ENCODE results near the gene OR2A25. TPM values are rescaled to one million over a fixed set of nuclear protein-coding genes. Genes with fewer than 3 reads are reported as not detected.

The OR2A25 gene, protein sequence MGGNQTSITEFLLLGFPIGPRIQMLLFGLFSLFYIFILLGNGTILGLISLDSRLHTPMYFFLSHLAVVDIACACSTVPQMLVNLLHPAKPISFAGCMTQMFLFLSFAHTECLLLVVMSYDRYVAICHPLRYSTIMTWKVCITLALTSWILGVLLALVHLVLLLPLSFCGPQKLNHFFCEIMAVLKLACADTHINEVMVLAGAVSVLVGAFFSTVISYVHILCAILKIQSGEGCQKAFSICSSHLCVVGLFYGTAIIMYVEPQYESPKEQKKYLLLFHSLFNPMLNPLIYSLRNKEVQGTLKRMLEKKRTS
- total RNA-seq (not detected in 2 replicates), polyA plus RNA-seq (not detected in 2 replicates), polyA minus RNA-seq (ENCODE audit: low replicate concordance) (not detected in 2 replicates)
- not detected in 2 replicates for polyA plus RNA-seq (2012)

- H3K4me2 ChIP-seq (ENCODE audit: extremely low read depth, insufficient read depth, low read length), result no peak within 1 kb of the TSS
- no peaks in the 10 kb centered on the region for H3K9me3 ChIP-seq (ENCODE audit: control insufficient read depth, insufficient read depth, low read depth, low read length)
- H3K79me2 ChIP-seq (ENCODE audit: control insufficient read depth, insufficient read depth, low read length), result no peaks in the 10 kb centered on the region
- H3K27ac ChIP-seq (ENCODE audit: insufficient read depth, low read length), result no peak within 1 kb of the TSS
- no peaks in the 10 kb centered on the region for H3K27me3 ChIP-seq (ENCODE audit: control insufficient read depth, insufficient read depth, low read length)
- no peaks in the 10 kb centered on the region for H4K20me1 ChIP-seq (ENCODE audit: control insufficient read depth, extremely low read depth, insufficient read depth, low read length)
- no peak for DNase-seq (ENCODE audit: low read depth in 2 of 2)
- H3K36me3 ChIP-seq (ENCODE audit: control insufficient read depth, insufficient read depth, low read length), result no peaks in the 10 kb centered on the region
- H3K4me1 ChIP-seq (ENCODE audit: control insufficient read depth, extremely low read depth, insufficient read depth, low read length), result no peaks in the 10 kb centered on the region
- H2AFZ ChIP-seq (ENCODE audit: low read length), result no peak within 1 kb of the TSS
- no peak for TF ChIP-seq EZH2 (IDR thresholded peaks at IDR 0.05; ENCODE audit: low read length, missing control alignments)
- TF ChIP-seq, protein P1, sequence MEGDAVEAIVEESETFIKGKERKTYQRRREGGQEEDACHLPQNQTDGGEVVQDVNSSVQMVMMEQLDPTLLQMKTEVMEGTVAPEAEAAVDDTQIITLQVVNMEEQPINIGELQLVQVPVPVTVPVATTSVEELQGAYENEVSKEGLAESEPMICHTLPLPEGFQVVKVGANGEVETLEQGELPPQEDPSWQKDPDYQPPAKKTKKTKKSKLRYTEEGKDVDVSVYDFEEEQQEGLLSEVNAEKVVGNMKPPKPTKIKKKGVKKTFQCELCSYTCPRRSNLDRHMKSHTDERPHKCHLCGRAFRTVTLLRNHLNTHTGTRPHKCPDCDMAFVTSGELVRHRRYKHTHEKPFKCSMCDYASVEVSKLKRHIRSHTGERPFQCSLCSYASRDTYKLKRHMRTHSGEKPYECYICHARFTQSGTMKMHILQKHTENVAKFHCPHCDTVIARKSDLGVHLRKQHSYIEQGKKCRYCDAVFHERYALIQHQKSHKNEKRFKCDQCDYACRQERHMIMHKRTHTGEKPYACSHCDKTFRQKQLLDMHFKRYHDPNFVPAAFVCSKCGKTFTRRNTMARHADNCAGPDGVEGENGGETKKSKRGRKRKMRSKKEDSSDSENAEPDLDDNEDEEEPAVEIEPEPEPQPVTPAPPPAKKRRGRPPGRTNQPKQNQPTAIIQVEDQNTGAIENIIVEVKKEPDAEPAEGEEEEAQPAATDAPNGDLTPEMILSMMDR (conservative IDR thresholded peaks at IDR 0.05 in 1 of 2, IDR thresholded peaks at IDR 0.05 in 1 of 2; ENCODE audit: low read depth in 1 of 2, low read length in 2 of 2), result no peak
- no peak within 1 kb of the TSS for H3K4me3 ChIP-seq (replicated peaks in 1 of 4; ENCODE audit: control extremely low read depth in 1 of 4, insufficient read depth in 1 of 4, low read depth in 3 of 4, low read length in 4 of 4)
- H3K9ac ChIP-seq (ENCODE audit: insufficient read depth, low read length), result no peak within 1 kb of the TSS
Observed at GRCh38 chr7:144069511-144069910, at the start of gene OR2A25. Gene OR2A25 (plus strand): TSS chr7:144069811. CDS start chr7:144074220, 4,409 bp downstream.

- no peak for TF ChIP-seq EZH2 (IDR thresholded peaks at IDR 0.05; ENCODE audit: low read length, missing control alignments)
- TF ChIP-seq, protein P1 (conservative IDR thresholded peaks at IDR 0.05 in 1 of 2, IDR thresholded peaks at IDR 0.05 in 1 of 2; ENCODE audit: low read depth in 1 of 2, low read length in 2 of 2), result no peak
- Histone ChIP-seq H3K27ac (ENCODE audit: insufficient read depth, low read length) (no peak overlapping the region), H3K4me2 (ENCODE audit: extremely low read depth, insufficient read depth, low read length) (no peak overlapping the region), H3K79me2 (ENCODE audit: control insufficient read depth, insufficient read depth, low read length) (no peaks in the 10 kb centered on the region), H3K36me3 (ENCODE audit: control insufficient read depth, insufficient read depth, low read length) (no peaks in the 10 kb centered on the region), H3K9me3 (ENCODE audit: control insufficient read depth, insufficient read depth, low read depth, low read length) (no peaks in the 10 kb centered on the region), H3K4me3 (replicated peaks in 1 of 4; ENCODE audit: control extremely low read depth in 1 of 4, insufficient read depth in 1 of 4, low read depth in 3 of 4, low read length in 4 of 4) (no peak overlapping the region), H2AFZ (ENCODE audit: low read length) (no peak overlapping the region), H3K4me1 (ENCODE audit: control insufficient read depth, extremely low read depth, insufficient read depth, low read length) (no peaks in the 10 kb centered on the region), H3K9ac (ENCODE audit: insufficient read depth, low read length) (no peak overlapping the region), H4K20me1 (ENCODE audit: control insufficient read depth, extremely low read depth, insufficient read depth, low read length) (no peaks in the 10 kb centered on the region), H3K27me3 (ENCODE audit: control insufficient read depth, insufficient read depth, low read length) (no peaks in the 10 kb centered on the region)
- DNase-seq (ENCODE audit: low read depth in 2 of 2), result no peak
Observed at GRCh38 chr7:144020340-144020739, 49.3 kb upstream of the OR2A25 start.

GRCh38 chr7:144022169-144022568, 47.4 kb upstream of the OR2A25 start:
- Histone ChIP-seq H2AFZ (ENCODE audit: low read length) (no peak overlapping the region), H3K27me3 (ENCODE audit: control insufficient read depth, insufficient read depth, low read length) (no peaks in the 10 kb centered on the region), H3K4me1 (ENCODE audit: control insufficient read depth, extremely low read depth, insufficient read depth, low read length) (no peaks in the 10 kb centered on the region), H3K4me2 (ENCODE audit: extremely low read depth, insufficient read depth, low read length) (no peak overlapping the region), H3K27ac (ENCODE audit: insufficient read depth, low read length) (no peak overlapping the region), H3K9ac (ENCODE audit: insufficient read depth, low read length) (no peak overlapping the region), H3K9me3 (ENCODE audit: control insufficient read depth, insufficient read depth, low read depth, low read length) (no peaks in the 10 kb centered on the region), H3K4me3 (replicated peaks in 1 of 4; ENCODE audit: control extremely low read depth in 1 of 4, insufficient read depth in 1 of 4, low read depth in 3 of 4, low read length in 4 of 4) (no peak overlapping the region), H3K36me3 (ENCODE audit: control insufficient read depth, insufficient read depth, low read length) (no peaks in the 10 kb centered on the region), H3K79me2 (ENCODE audit: control insufficient read depth, insufficient read depth, low read length) (no peaks in the 10 kb centered on the region), H4K20me1 (ENCODE audit: control insufficient read depth, extremely low read depth, insufficient read depth, low read length) (no peaks in the 10 kb centered on the region)
- TF ChIP-seq, protein P1 (conservative IDR thresholded peaks at IDR 0.05 in 1 of 2, IDR thresholded peaks at IDR 0.05 in 1 of 2; ENCODE audit: low read depth in 1 of 2, low read length in 2 of 2), result no peak
- no peak for TF ChIP-seq EZH2 (IDR thresholded peaks at IDR 0.05; ENCODE audit: low read length, missing control alignments)
- DNase-seq (ENCODE audit: low read depth in 2 of 2), result no peak

Data from fibroblast of lung (primary cell).